NB4 (cell line): ENCODE data around the gene EXOC4.

Source experiments
- CTCF ChIP-seq: IDR thresholded peaks from one replicate; pipeline ENCODE4 v1.5.1; 2012; ENCODE audit warnings: low read depth, low read length
- POLR2A ChIP-seq: IDR thresholded peaks from 2 replicates; pipeline ENCODE4 v1.6.1; 2011; ENCODE audit warnings: mild to moderate bottlenecking; ENCODE audit not compliant: insufficient read length; ENCODE audit errors: extremely low read depth

GRCh38 chr7:133712544-133712943 is 459.7 kb downstream of the EXOC4 start:
- no peak for TF ChIP-seq POLR2A
- no peak for TF ChIP-seq CTCF
